Measurements from ENCODE around the gene PTGER2. TPM values are rescaled to one million over a fixed set of nuclear protein-coding genes. Genes with fewer than 3 reads are reported as not detected.

The PTGER2 gene
- total RNA-seq, 4 donors from 2014 or later, result 2.1 to 14.4 (median 4.0) TPM

- Histone ChIP-seq H3K9me3 (peaks cover 0 to 15% (median 3%) of the 10 kb centered on the region in 4 donors), H3K27me3 (peaks cover 0 to 9% of the 10 kb centered on the region in 2 donors), H3K4me1 (peaks cover 0 to 15% (median 2%) of the 10 kb centered on the region in 4 donors), H3K4me3 (no peak overlapping the region), H3K36me3 (no peaks in the 10 kb centered on the region), H3K27ac (no peak overlapping the region)
- WGBS, 2 donors, result 66 to 67% methylated on average over 5 of the region's 5 CpGs
- no peak for DNase-seq (ENCODE audit: low spot score in 2 of 2)
- TF ChIP-seq POLR2A (IDR thresholded peaks at IDR 0.05), result no peak
- no peak for TF ChIP-seq CTCF (IDR thresholded peaks at IDR 0.05)
- TF ChIP-seq EP300 (IDR thresholded peaks at IDR 0.05), result no peak
Observed at GRCh38 chr14:52318826-52319645, 4.9 kb downstream of the PTGER2 start.

GRCh38 chr14:52319919-52320318 lies 5.8 kb downstream of the PTGER2 start:
- Histone ChIP-seq H3K27me3 (peaks cover 0 to 5% of the 10 kb centered on the region in 2 donors), H3K27ac (no peak overlapping the region), H3K4me3 (no peak overlapping the region), H3K4me1 (peaks cover 0 to 6% (median 0%) of the 10 kb centered on the region in 4 donors), H3K36me3 (no peaks in the 10 kb centered on the region), H3K9me3 (peaks cover 0 to 15% (median 3%) of the 10 kb centered on the region in 4 donors)
- DNase-seq (ENCODE audit: low spot score in 2 of 2), result no peak
- no peak for TF ChIP-seq POLR2A (IDR thresholded peaks at IDR 0.05)
- TF ChIP-seq CTCF (IDR thresholded peaks at IDR 0.05), result no peak
- no peak for TF ChIP-seq EP300 (IDR thresholded peaks at IDR 0.05)
- WGBS, 2 donors, result 90 to 91% methylated on average over 3 of the region's 3 CpGs

GRCh38 chr14:52325126-52325525 lies 11.0 kb downstream of the PTGER2 start:
- H3K36me3 ChIP-seq, result no peaks in the 10 kb centered on the region
- TF ChIP-seq CTCF (IDR thresholded peaks at IDR 0.05) (no peak), EP300 (IDR thresholded peaks at IDR 0.05) (peak in 1 of 2 donors; percentile 40)
- H3K27me3 ChIP-seq, result no peaks in the 10 kb centered on the region
- H3K9me3 ChIP-seq, result peaks cover 0 to 15% (median 3%) of the 10 kb centered on the region in 4 donors
- H3K4me3 ChIP-seq, result no peak overlapping the region
- DNase-seq (ENCODE audit: low spot score in 2 of 2), result no peak
- H3K4me1 ChIP-seq, result peaks cover 0 to 20% (median 2%) of the 10 kb centered on the region in 4 donors
- no peak overlapping the region for H3K27ac ChIP-seq
- WGBS, 2 donors, result 80 to 85% methylated on average over 3 of the region's 3 CpGs

DNA sequence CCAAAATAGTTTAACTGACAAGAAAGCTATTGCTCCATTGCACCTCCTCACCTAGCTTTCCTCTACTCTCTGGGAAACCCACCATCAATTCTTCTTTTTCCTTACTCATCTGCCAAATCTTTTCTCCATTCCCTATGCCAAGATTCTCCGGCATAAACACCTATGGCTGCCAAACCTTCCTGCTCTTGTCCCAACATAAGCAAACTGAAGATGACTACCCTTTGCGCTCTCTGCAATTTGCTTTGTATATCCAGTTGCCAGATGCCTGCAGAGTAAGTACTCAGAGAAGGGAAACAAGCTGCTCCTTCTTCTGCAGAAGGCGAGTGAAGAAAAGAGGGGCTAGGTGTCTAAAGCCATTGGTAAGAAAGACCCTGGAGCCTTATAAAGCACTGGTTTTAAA lies 11.5 kb downstream of the PTGER2 start:
- Histone ChIP-seq H3K4me3 (no peak overlapping the region), H3K4me1 (peaks cover 0 to 20% (median 2%) of the 10 kb centered on the region in 4 donors), H3K27ac (no peak overlapping the region), H3K36me3 (no peaks in the 10 kb centered on the region), H3K9me3 (peaks cover 0 to 15% (median 3%) of the 10 kb centered on the region in 4 donors), H3K27me3 (no peaks in the 10 kb centered on the region)
- TF ChIP-seq EP300 (IDR thresholded peaks at IDR 0.05) (no peak), CTCF (IDR thresholded peaks at IDR 0.05) (no peak), POLR2A (IDR thresholded peaks at IDR 0.05) (no peak)
- WGBS, 2 donors, result 66 to 75% methylated on average over 3 of the region's 3 CpGs
- DNase-seq (ENCODE audit: low spot score in 2 of 2), result no peak

Data from tibial nerve (tissue), 4 donors.